HEK293T (cell line): ENCODE measurements around the gene DNAJC15.

Experiments used
- BHLHE40 ChIP-seq: fragments of 450-650 bp; IDR thresholded peaks from 2 replicates; pipeline ENCODE4 v1.6.1; 2016; ENCODE audit warnings: mild to moderate bottlenecking, moderate library complexity, borderline replicate concordance
- FOXA1 ChIP-seq: fragments of 450-650 bp; IDR thresholded peaks from 2 replicates; pipeline ENCODE4 v1.6.1; 2016; ENCODE audit warnings: mild to moderate bottlenecking
- FOXK2 ChIP-seq: fragments of 450-650 bp; IDR thresholded peaks from 2 replicates; pipeline ENCODE4 v1.6.1; 2016; ENCODE audit warnings: mild to moderate bottlenecking
- NFRKB ChIP-seq: fragments of 450-650 bp; IDR thresholded peaks from 2 replicates; pipeline ENCODE4 v1.6.1; 2016; ENCODE audit warnings: mild to moderate bottlenecking, moderate library complexity
- SP1 ChIP-seq: fragments of 450-650 bp; IDR thresholded peaks from 2 replicates; pipeline ENCODE4 v1.6.1; 2017
- TARDBP ChIP-seq: fragments of 450-650 bp; IDR thresholded peaks from 2 replicates; pipeline ENCODE4 v1.6.1; 2016
- ZNF384 ChIP-seq: fragments of 450-650 bp; IDR thresholded peaks from 2 replicates; pipeline ENCODE4 v1.6.1; 2016

DNA sequence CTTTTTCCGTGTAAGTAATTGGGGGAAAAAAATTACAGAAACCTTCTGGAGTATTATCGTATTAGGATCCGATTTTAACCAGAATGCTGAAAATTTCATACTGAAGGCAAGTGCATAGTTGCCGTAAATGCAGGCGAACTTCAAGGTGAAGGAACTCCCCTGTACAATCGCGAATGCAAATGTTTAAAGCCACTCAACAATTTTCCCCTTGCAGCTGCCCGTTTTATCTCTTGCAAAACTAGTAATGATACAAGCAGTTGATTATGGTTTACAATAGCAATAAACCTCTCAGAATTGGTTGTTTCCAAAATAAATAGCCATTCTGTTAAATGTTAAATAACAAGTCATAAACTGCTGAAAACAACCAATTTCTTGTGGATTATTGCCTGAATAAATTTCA is 105.7 kb downstream of the DNAJC15 start:
- no peak for TF ChIP-seq SP1
- TF ChIP-seq BHLHE40: no peak
- no peak for TF ChIP-seq TARDBP
- no peak for TF ChIP-seq FOXA1
- no peak for TF ChIP-seq FOXK2
- TF ChIP-seq ZNF384: no peak
- TF ChIP-seq NFRKB: no peak
